ENCODE results near the gene P4HB. TPM values are rescaled to one million over a fixed set of nuclear protein-coding genes. Genes with fewer than 3 reads are reported as not detected.

Gene P4HB
- total and polyA plus RNA-seq, 2 experiments from 2014 or later, result 206 to 620 TPM

- Mint-ChIP-seq H3K4me1 (0 out of 3 replicates have a peak, but pooled peaks cover 2% of the 10 kb centered on the region), H3K36me3 (ENCODE audit: low read depth) (peaks cover 3% of the 10 kb centered on the region; the same call in 1 of the 3 replicates), H3K27me3 (ENCODE audit: insufficient read depth, low read depth, poor library complexity) (no peaks in the 10 kb centered on the region), H3K27ac (no peak overlapping the region), H3K9me3 (no peaks in the 10 kb centered on the region), H3K4me3 (no peak overlapping the region; the same call in 2 of the 3 replicates)
- no peak for DNase-seq (ENCODE audit: low spot score)
- Histone ChIP-seq H3K27me3 (ENCODE audit: insufficient read depth) (no peaks in the 10 kb centered on the region), H3K79me2 (replicated peaks; ENCODE audit: insufficient read depth) (0 out of 2 replicates have a peak, but pooled peaks cover 4% of the 10 kb centered on the region), H3K4me2 (no peak overlapping the region), H3F3A (replicated peaks; ENCODE audit: low read depth) (0 out of 2 replicates have a peak, but pooled peaks cover 11% of the 10 kb centered on the region), H2AFZ (no peak overlapping the region), H4K20me1 (replicated peaks; ENCODE audit: insufficient read depth) (peaks cover 6% of the 10 kb centered on the region; the same call in 1 of the 2 replicates), H3K9me2 (ENCODE audit: insufficient read depth) (no peaks in the 10 kb centered on the region), H3K4me3 (no peak overlapping the region), H3K27ac (ENCODE audit: low read depth) (no peak overlapping the region), H3K4me1 (ENCODE audit: insufficient read depth) (peaks cover 7% of the 10 kb centered on the region; the same call in 1 of the 2 replicates), H3K36me3 (ENCODE audit: insufficient read depth) (no peaks in the 10 kb centered on the region)
- no peak for ATAC-seq
- no peak for TF ChIP-seq EZH2 (IDR thresholded peaks at IDR 0.05; ENCODE audit: low read depth, unreplicated experiment)
- TF ChIP-seq ZNF114 (CRISPR knock-in tag; IDR thresholded peaks at IDR 0.05), result no peak
- TF ChIP-seq STAT1 (IDR thresholded peaks at IDR 0.05; ENCODE audit: unreplicated experiment), result no peak
- TF ChIP-seq EZH2phosphoT487 (IDR thresholded peaks at IDR 0.05; ENCODE audit: unreplicated experiment), result no peak
Observed at GRCh38 chr17:81837641-81838040, 22.7 kb downstream of the P4HB start.

- no peaks in the 10 kb centered on the region; the same call in 1 of the 2 replicates for H4K20me1 ChIP-seq (replicated peaks; ENCODE audit: insufficient read depth)
- Mint-ChIP-seq H3K36me3 (ENCODE audit: low read depth) (peaks cover 3% of the 10 kb centered on the region; the same call in 1 of the 3 replicates), H3K9me3 (no peaks in the 10 kb centered on the region), H3K4me1 (peaks cover 10% of the 10 kb centered on the region), H3K27ac (peak within 1 kb of the TSS; percentile 94), H3K27me3 (ENCODE audit: insufficient read depth, low read depth, poor library complexity) (peaks cover 7% of the 10 kb centered on the region), H3K4me3 (peak within 1 kb of the TSS; percentile 93)
- ATAC-seq, result no peak
- H3K27ac ChIP-seq (ENCODE audit: low read depth), result 0 out of 2 replicates have a peak within 1 kb of the TSS, but pooled peaks have one; percentile 87
- no peaks in the 10 kb centered on the region for H3K36me3 ChIP-seq (ENCODE audit: insufficient read depth)
- H3K4me1 ChIP-seq (ENCODE audit: insufficient read depth), result peaks cover 11% of the 10 kb centered on the region
- peaks cover 21% of the 10 kb centered on the region; the same call in 1 of the 2 replicates for H3F3A ChIP-seq (replicated peaks; ENCODE audit: low read depth)
- H2AFZ ChIP-seq, result no peak within 1 kb of the TSS
- H3K9me2 ChIP-seq (ENCODE audit: insufficient read depth), result no peaks in the 10 kb centered on the region
- peak within 1 kb of the TSS; percentile 93 for H3K4me3 ChIP-seq
- H3K27me3 ChIP-seq (ENCODE audit: insufficient read depth), result no peaks in the 10 kb centered on the region
- no peak for DNase-seq (ENCODE audit: low spot score)
- peak within 1 kb of the TSS; percentile 93 for H3K4me2 ChIP-seq
- peaks cover 9% of the 10 kb centered on the region for H3K79me2 ChIP-seq (replicated peaks; ENCODE audit: insufficient read depth)
- TF ChIP-seq POLR2AphosphoS5 (IDR thresholded peaks at IDR 0.05; ENCODE audit: low read depth) (no peak), STAT1 (IDR thresholded peaks at IDR 0.05; ENCODE audit: unreplicated experiment) (no peak), ZNF462 (CRISPR knock-in tag; IDR thresholded peaks at IDR 0.05) (no peak), ZNF331 (CRISPR knock-in tag; IDR thresholded peaks at IDR 0.05; ENCODE audit: low read depth) (no peak), ETS1 (IDR thresholded peaks at IDR 0.05) (no peak), CREB1 (CRISPR knock-in tag; IDR thresholded peaks at IDR 0.05; ENCODE audit: low read depth) (no peak), EZH2 (IDR thresholded peaks at IDR 0.05; ENCODE audit: low read depth, unreplicated experiment) (no peak), ZNF114 (CRISPR knock-in tag; IDR thresholded peaks at IDR 0.05) (no peak), REST (IDR thresholded peaks at IDR 0.05; ENCODE audit: unreplicated experiment) (no peak), JUNB (IDR thresholded peaks at IDR 0.05; ENCODE audit: unreplicated experiment) (no peak)
Observed at GRCh38 chr17:81834831-81835267, 25.5 kb downstream of the P4HB start, which contains the start of gene PPP1R27. Gene PPP1R27 (minus strand): TSS chr17:81835050. CDS start chr17:81834953, 97 bp downstream.

Data from GM23338 (cell line).